ENCODE results near the gene OR5AU1.

The OR5AU1 gene

DNA sequence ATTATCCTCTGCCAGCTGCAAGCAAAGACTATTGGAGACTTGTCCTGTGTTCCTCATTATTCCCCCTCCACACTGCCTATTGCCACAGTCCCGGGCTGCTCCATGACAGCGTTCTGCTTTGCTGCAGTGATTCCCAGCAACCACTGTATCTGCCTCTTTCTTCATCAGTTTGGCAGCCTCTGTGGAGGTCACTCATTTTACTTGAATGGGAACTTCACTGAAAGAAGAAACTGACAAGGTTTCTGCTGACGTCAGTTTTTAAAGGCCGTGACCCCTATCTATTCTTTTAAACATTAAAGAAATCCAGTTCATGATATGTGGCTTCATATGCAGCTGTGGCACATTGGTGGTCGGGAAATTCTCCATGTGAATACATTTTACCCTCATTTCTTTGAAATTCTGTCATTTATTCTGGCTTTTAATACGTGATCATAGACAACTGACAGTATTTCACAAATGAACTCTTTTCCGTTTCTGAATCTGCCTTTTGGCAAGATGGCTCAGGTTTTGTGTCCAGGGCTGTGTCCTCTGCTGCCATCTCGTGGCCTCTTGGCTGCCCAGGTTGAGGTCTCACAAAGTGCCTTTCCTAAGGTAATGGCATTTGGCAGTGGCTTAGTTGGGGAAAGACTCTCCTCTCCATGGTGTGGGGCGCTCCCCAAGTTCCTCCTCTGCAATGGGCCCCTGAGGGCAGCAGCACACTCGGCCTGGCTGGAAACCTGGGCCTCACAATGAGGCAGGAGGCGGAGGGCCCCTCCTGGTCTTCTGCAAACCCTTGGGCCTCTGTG lies 49.2 kb downstream of the OR5AU1 start:
- DNase-seq: peak; percentile 20

DNA sequence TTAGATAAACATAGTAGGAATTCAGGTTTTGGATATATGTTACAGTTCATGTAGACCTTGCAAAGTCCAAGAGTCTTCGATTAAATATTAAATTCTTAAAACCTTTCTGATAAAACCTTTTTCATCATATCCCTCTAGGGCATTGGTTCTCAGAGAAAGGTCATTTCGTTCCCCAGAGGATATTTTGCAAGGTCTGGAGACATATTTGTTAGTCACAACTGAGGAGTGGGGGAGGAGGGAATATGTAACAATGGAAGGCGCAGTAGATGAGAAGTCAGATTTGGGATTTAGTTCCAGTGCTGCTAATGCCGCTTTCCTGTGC lies 49.7 kb downstream of the OR5AU1 start:
- no peak for DNase-seq

DNA sequence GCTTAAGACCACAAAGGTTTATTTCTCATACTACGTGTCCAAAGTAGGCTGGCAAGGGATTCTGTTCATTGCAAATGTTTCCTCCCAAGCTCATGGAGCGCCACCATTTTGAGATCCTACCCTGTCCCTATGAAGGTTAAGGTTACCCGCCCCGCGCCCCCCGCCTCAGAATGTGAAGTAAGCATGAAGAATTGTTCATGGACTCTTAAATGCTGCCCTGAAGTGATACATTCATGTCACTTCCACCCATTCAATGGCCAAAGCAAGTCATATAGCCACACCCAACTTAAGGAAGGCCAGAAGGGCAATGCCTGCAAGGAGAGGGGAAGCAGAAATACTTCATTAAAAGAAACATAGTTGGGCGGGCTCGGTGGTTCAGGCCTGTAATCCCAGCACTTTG lies 50.8 kb downstream of the OR5AU1 start:
- no peak for DNase-seq
